Activated CD4-positive, alpha-beta T cell treated with anti-CD3 and anti-CD28 coated beads for 1 hour (primary cell): ENCODE results near the gene VIP.
"Not testable (repeated sequence)": the region's sequence is repeated elsewhere in the genome, so short reads cannot be mapped to it uniquely, and the experiment has no call there.

Experiments
- DNase-seq: peaks from one replicate; pipeline ENCODE4 v3.0.0-alpha.2; 2020

The VIP gene

GRCh38 chr6:152750694-152751093, at the start of gene VIP:
Gene VIP (plus strand): TSS chr6:152750797. CDS start chr6:152752178, 1,381 bp downstream.
- no peak for DNase-seq

GRCh38 chr6:152701081-152701862, 49.3 kb upstream of the VIP start:
- DNase-seq: no peak

GRCh38 chr6:152701863-152702401, 48.7 kb upstream of the VIP start:
- no peak for DNase-seq

- not testable (repeated sequence) for DNase-seq
Measured at GRCh38 chr6:152703750-152704149, 46.8 kb upstream of the VIP start.

- no peak for DNase-seq
Measured at GRCh38 chr6:152705327-152705726, 45.3 kb upstream of the VIP start.

- no peak for DNase-seq
Measured at GRCh38 chr6:152716322-152716721, 34.3 kb upstream of the VIP start.

GRCh38 chr6:152720974-152721373, 29.6 kb upstream of the VIP start:
- no peak for DNase-seq

GRCh38 chr6:152721956-152722355, 28.6 kb upstream of the VIP start:
- no peak for DNase-seq

GRCh38 chr6:152723398-152723797, 27.2 kb upstream of the VIP start:
- DNase-seq: no peak

GRCh38 chr6:152726313-152726712, 24.3 kb upstream of the VIP start:
- DNase-seq: no peak

GRCh38 chr6:152727507-152727906, 23.1 kb upstream of the VIP start:
- DNase-seq: no peak

- DNase-seq: no peak
Measured at GRCh38 chr6:152734630-152735029, 16.0 kb upstream of the VIP start.

- no peak for DNase-seq
Measured at GRCh38 chr6:152736687-152737273, 13.8 kb upstream of the VIP start.

GRCh38 chr6:152745509-152746171, 5.0 kb upstream of the VIP start:
- DNase-seq: no peak

- no peak for DNase-seq
Measured at GRCh38 chr6:152746172-152746553, 4.4 kb upstream of the VIP start.

- no peak for DNase-seq
Measured at GRCh38 chr6:152748843-152749242, 1.8 kb upstream of the VIP start.

- DNase-seq: no peak
Measured at GRCh38 chr6:152749336-152749735, 1.3 kb upstream of the VIP start.

- DNase-seq: no peak
Measured at GRCh38 chr6:152765331-152765730, 14.7 kb downstream of the VIP start.

GRCh38 chr6:152769159-152769558, 18.6 kb downstream of the VIP start:
- no peak for DNase-seq

- no peak for DNase-seq
Measured at GRCh38 chr6:152769993-152770392, 19.4 kb downstream of the VIP start.

GRCh38 chr6:152771061-152771687, 20.6 kb downstream of the VIP start:
- no peak for DNase-seq

- no peak for DNase-seq
Measured at GRCh38 chr6:152775428-152775827, 24.8 kb downstream of the VIP start.

GRCh38 chr6:152776833-152777232, 26.2 kb downstream of the VIP start:
- no peak for DNase-seq
